SH-SY5Y (cell line): ENCODE results near the gene FAM76A.

ENCODE experiments used
- GATA2 ChIP-seq: IDR thresholded peaks from 2 replicates; pipeline ENCODE4 v1.6.1; 2011; ENCODE audit warnings: mild to moderate bottlenecking, low read depth, low read length
- GATA3 ChIP-seq: IDR thresholded peaks from 2 replicates; pipeline ENCODE4 v1.6.1; 2011; ENCODE audit warnings: low read depth, mild to moderate bottlenecking, low read length, moderate library complexity

Gene FAM76A

GRCh38 chr1:27787895-27788294 is 62.1 kb downstream of the FAM76A start:
- no peak for TF ChIP-seq GATA2
- no peak for TF ChIP-seq GATA3

- TF ChIP-seq GATA2 (no peak), GATA3 (no peak)
These were observed 63.8 kb downstream of the FAM76A start for GRCh38 chr1:27789540-27790041.

GRCh38 chr1:27795601-27796000 is 69.8 kb downstream of the FAM76A start:
- TF ChIP-seq GATA3 (no peak), GATA2 (no peak)

- no peak for TF ChIP-seq GATA2
- TF ChIP-seq GATA3: no peak
These were observed 79.0 kb downstream of the FAM76A start for GRCh38 chr1:27804791-27805190.

- TF ChIP-seq GATA2: no peak
- TF ChIP-seq GATA3: no peak
These were observed 81.0 kb downstream of the FAM76A start for GRCh38 chr1:27806758-27807157.

- no peak for TF ChIP-seq GATA3
- TF ChIP-seq GATA2: no peak
These were observed 81.6 kb downstream of the FAM76A start for GRCh38 chr1:27807385-27807784.

- no peak for TF ChIP-seq GATA3
- TF ChIP-seq GATA2: no peak
These were observed 84.1 kb downstream of the FAM76A start for GRCh38 chr1:27809883-27810282.

- TF ChIP-seq GATA3 (no peak), GATA2 (no peak)
These were observed 86.2 kb downstream of the FAM76A start for GRCh38 chr1:27811741-27812500.
